Uterus (tissue), 4 donors: ENCODE data around the gene CXXC4. TPM values are rescaled to one million over a fixed set of nuclear protein-coding genes. Genes with fewer than 3 reads are reported as not detected.

Source experiments
- DNase-seq, 2 donors: peaks; one replicate each; pipeline ENCODE4 v3.0.0-alpha.2; 2019 to 2020
- H3K27ac ChIP-seq, 2 donors: fragments of 200-600 bp; sonication (generic); 1 replicate in 1 of 2; 2 replicates in 1 of 2; pipeline ENCODE4 v1.5.1; 2016 to 2018
- H3K27me3 ChIP-seq, 2 donors: fragments of 200-600 bp; sonication (generic); one replicate each; pipeline ENCODE4 v1.5.1; 2018 to 2019; ENCODE audit warnings: control low read depth in 1 of 2
- H3K36me3 ChIP-seq, 2 donors: fragments of 200-600 bp; sonication (generic); one replicate each; pipeline ENCODE4 v1.5.1; 2019; ENCODE audit warnings: control low read depth in 1 of 2
- H3K4me1 ChIP-seq, 2 donors: fragments of 200-600 bp; sonication (generic); one replicate each; pipeline ENCODE4 v1.5.1; 2018 to 2019; ENCODE audit warnings: control low read depth in 1 of 2
- H3K4me3 ChIP-seq, 2 donors: fragments of 200-600 bp; sonication (generic); 1 replicate in 1 of 2; 2 replicates in 1 of 2; pipeline ENCODE4 v1.5.1; 2018 to 2019; ENCODE audit warnings: mild to moderate bottlenecking in 1 of 2
- H3K9me3 ChIP-seq, 2 donors: fragments of 200-600 bp; sonication (generic); one replicate each; pipeline ENCODE4 v1.5.1; 2019; ENCODE audit warnings: control low read depth in 1 of 2
- CTCF ChIP-seq, 4 experiments: fragments of 200-600 bp in 2 of 4; fragments of 450-650 bp in 2 of 4; sonication (generic) in 2 of 4; IDR thresholded peaks; one replicate each; pipeline ENCODE4 v1.5.1; 2016 to 2019; ENCODE audit warnings: antibody characterized with exemption in 4 of 4, mild to moderate bottlenecking in 2 of 4, moderate library complexity in 1 of 4
- POLR2A ChIP-seq, 2 donors: fragments of 450-650 bp; IDR thresholded peaks; one replicate each; pipeline ENCODE4 v1.6.1; 2016; ENCODE audit warnings: antibody characterized with exemption in 2 of 2, mild to moderate bottlenecking in 1 of 2, moderate library complexity in 1 of 2
- intact Hi-C: fragments of 100-400 bp; cut with DNase I; formaldehyde crosslinking; loops from one replicate; pipeline ENCODE4 v1.15.1; 2023; ENCODE audit warnings: low total_unique reads
- total RNA-seq, 4 donors: library from RNA; depleted of rRNA in 3 of 4; stranded (reverse); fragments of >200 nt in 3 of 4; gene quantifications; one replicate each; pipeline versions ENCODE4 v1.1.0 to v1.2.4, GENCODE V29; 2014 to 2023
- donor health status: DM: yes; HTN: yes; CAD: no.

The CXXC4 gene
- total RNA-seq, 4 donors from 2014 or later, result 0.51 to 3.8 (median 2.0) TPM

GRCh38 chr4:104524591-104524990, 29.9 kb upstream of the CXXC4 start:
- intact Hi-C loops, result no loop called here
- Histone ChIP-seq H3K27ac (no peak overlapping the region), H3K27me3 (no peaks in the 10 kb centered on the region), H3K4me1 (no peaks in the 10 kb centered on the region), H3K4me3 (no peak overlapping the region), H3K36me3 (no peaks in the 10 kb centered on the region), H3K9me3 (no peaks in the 10 kb centered on the region)
- TF ChIP-seq POLR2A (IDR thresholded peaks at IDR 0.05) (no peak), CTCF (IDR thresholded peaks at IDR 0.05) (no peak)
- no peak for DNase-seq

GRCh38 chr4:104524026-104524425, 29.3 kb upstream of the CXXC4 start:
- no peaks in the 10 kb centered on the region for H3K4me1 ChIP-seq
- TF ChIP-seq POLR2A (IDR thresholded peaks at IDR 0.05) (no peak), CTCF (IDR thresholded peaks at IDR 0.05) (no peak)
- no peaks in the 10 kb centered on the region for H3K36me3 ChIP-seq
- no peak overlapping the region for H3K4me3 ChIP-seq
- no peak for DNase-seq
- no peak overlapping the region for H3K27ac ChIP-seq
- intact Hi-C loops, result no loop called here
- H3K9me3 ChIP-seq, result no peaks in the 10 kb centered on the region
- H3K27me3 ChIP-seq, result no peaks in the 10 kb centered on the region

- no peaks in the 10 kb centered on the region for H3K36me3 ChIP-seq
- no peaks in the 10 kb centered on the region for H3K4me1 ChIP-seq
- TF ChIP-seq POLR2A (IDR thresholded peaks at IDR 0.05) (no peak), CTCF (IDR thresholded peaks at IDR 0.05) (no peak)
- H3K27ac ChIP-seq, result no peak overlapping the region
- DNase-seq, result no peak
- intact Hi-C loops, result no loop called here
- no peaks in the 10 kb centered on the region for H3K9me3 ChIP-seq
- H3K27me3 ChIP-seq, result no peaks in the 10 kb centered on the region
- H3K4me3 ChIP-seq, result no peak overlapping the region
Measured at GRCh38 chr4:104519588-104519987, 24.9 kb upstream of the CXXC4 start.

- intact Hi-C loops, result no loop called here
- H3K36me3 ChIP-seq, result no peaks in the 10 kb centered on the region
- H3K4me3 ChIP-seq, result no peak overlapping the region
- no peaks in the 10 kb centered on the region for H3K4me1 ChIP-seq
- H3K27ac ChIP-seq, result no peak overlapping the region
- no peaks in the 10 kb centered on the region for H3K9me3 ChIP-seq
- H3K27me3 ChIP-seq, result no peaks in the 10 kb centered on the region
- TF ChIP-seq POLR2A (IDR thresholded peaks at IDR 0.05), result no peak
- TF ChIP-seq CTCF (IDR thresholded peaks at IDR 0.05), result no peak
- no peak for DNase-seq
Measured at GRCh38 chr4:104516884-104517283, 22.2 kb upstream of the CXXC4 start.

- TF ChIP-seq POLR2A (IDR thresholded peaks at IDR 0.05), result no peak
- no peak for TF ChIP-seq CTCF (IDR thresholded peaks at IDR 0.05)
- Histone ChIP-seq H3K27me3 (no peaks in the 10 kb centered on the region), H3K4me3 (no peak overlapping the region), H3K36me3 (no peaks in the 10 kb centered on the region), H3K27ac (no peak overlapping the region), H3K9me3 (no peaks in the 10 kb centered on the region), H3K4me1 (no peaks in the 10 kb centered on the region)
- DNase-seq, result no peak
- intact Hi-C loops, result no loop called here
Measured at GRCh38 chr4:104508224-104508623, 13.5 kb upstream of the CXXC4 start.
